Measurements from ENCODE around the gene ZNF708. TPM values are rescaled to one million over a fixed set of nuclear protein-coding genes. Genes with fewer than 3 reads are reported as not detected.

ZNF708 gene
- total RNA-seq (1 to 10 TPM; 3.1 to 8.7 (median 4.5) TPM), polyA plus RNA-seq (1 to 10 TPM; 3.4 to 3.5 TPM)
- long read RNA-seq, donor 1, partial matches to known transcripts: 0 of 1 reads
- long read RNA-seq, donor 1, other reads (novel, unspliced or antisense): 1 of 1 reads
- long read RNA-seq, donor 2, full-length matches to known transcripts: 5 of 9 reads
- long read RNA-seq, donor 2, partial matches to known transcripts: 0 of 9 reads
- long read RNA-seq, donor 2, other reads (novel, unspliced or antisense): 4 of 9 reads
- long read RNA-seq, donor 3, full-length matches to known transcripts: 2 of 2 reads
- long read RNA-seq, donor 3, partial matches to known transcripts: 0 of 2 reads
- long read RNA-seq, donor 3, other reads (novel, unspliced or antisense): 0 of 2 reads

GRCh38 chr19:21328885-21329605 is at the start of gene ZNF708:
TSS of gene ZNF708 (minus strand) at chr19:21329410. CDS start at chr19:21329212, 198 bp downstream.
- TF ChIP-seq CTCF (IDR thresholded peaks at IDR 0.05) (no peak), POLR2A (IDR thresholded peaks at IDR 0.05) (peak in 1 of 2 donors; percentile 78)
- 0 to 1% (median 1%) methylated on average over 20 to 32 of the region's 32 CpGs for WGBS, 4 donors
- Histone ChIP-seq H3K36me3 (peaks cover 0 to 21% (median 8%) of the 10 kb centered on the region in 9 donors), H3K4me1 (peaks cover 0 to 23% (median 12%) of the 10 kb centered on the region in 12 donors), H3K27me3 (no peaks in the 10 kb centered on the region), H3K27ac (peak within 1 kb of the TSS; percentile 81 to 98 (median 93)), H3K9me3 (peaks cover 0 to 32% (median 3%) of the 10 kb centered on the region in 12 donors), H3K4me3 (peak within 1 kb of the TSS; percentile 50 to 90 (median 75))
- DNase-seq: peak; percentile 90 to 94 (median 93)
- intact Hi-C loops (cut with DNase I): loop anchor here in 2 of 10 donors (1.0 to 2.0 kb wide), 3 partner anchors 29 to 68 kb away; partner anchors contain the start of genes ZNF738 (in 2 of the 2) and ZNF493 (in 1 of the 2)
- ATAC-seq: peak; percentile 99 to 100 (median 100)

GRCh38 chr19:21362291-21362690 is 33.1 kb upstream of the ZNF708 start:
- Histone ChIP-seq H3K27me3 (no peaks in the 10 kb centered on the region), H3K36me3 (peaks cover 0 to 29% (median 12%) of the 10 kb centered on the region in 9 donors), H3K4me3 (no peak overlapping the region), H3K27ac (no peak overlapping the region), H3K4me1 (peaks cover 0 to 9% (median 4%) of the 10 kb centered on the region in 12 donors), H3K9me3 (no peaks in the 10 kb centered on the region)
- WGBS, 4 donors: 87 to 91% (median 89%) methylated on average over 3 of the region's 3 CpGs
- no peak for TF ChIP-seq POLR2A (IDR thresholded peaks at IDR 0.05)
- TF ChIP-seq CTCF (IDR thresholded peaks at IDR 0.05): no peak
- intact Hi-C loops (cut with DNase I): no loop called here
- ATAC-seq: no peak
- DNase-seq: no peak

- ATAC-seq (peak; percentile 99 to 100 (median 100)), DNase-seq (peak; percentile 93 to 94 (median 93))
- intact Hi-C loops (cut with DNase I): loop anchor here in 4 of 10 donors (1.0 to 5.0 kb wide), 4 partner anchors 30 to 38 kb away; partner anchors contain the start of genes ZNF708 (in 2 of the 4) and ZNF493 (in 1 of the 4)
- Histone ChIP-seq H3K27me3 (no peaks in the 10 kb centered on the region), H3K4me1 (peaks cover 0 to 9% (median 4%) of the 10 kb centered on the region in 12 donors), H3K9me3 (no peaks in the 10 kb centered on the region), H3K4me3 (peak within 1 kb of the TSS; percentile 44 to 92 (median 74)), H3K27ac (peak within 1 kb of the TSS in 11 of 12 donors; percentile 65 to 84 (median 73)), H3K36me3 (peaks cover 0 to 23% (median 12%) of the 10 kb centered on the region in 9 donors)
- TF ChIP-seq POLR2A (IDR thresholded peaks at IDR 0.05) (peak in 1 of 2 donors; percentile 45), CTCF (IDR thresholded peaks at IDR 0.05) (no peak)
- 0 to 1% (median 1%) methylated on average over 35 to 36 of the region's 36 CpGs for WGBS, 4 donors
Observed at GRCh38 chr19:21358768-21359451, 29.7 kb upstream of the ZNF708 start, which contains the start of gene ZNF738. TSS of gene ZNF738 (plus strand) at chr19:21359000. CDS start at chr19:21359141, 141 bp downstream.

Data from heart left ventricle (tissue), 16 donors.